GM18507 (cell line): ENCODE results near the gene TUBB2B.

Experiments used
- DNase-seq: peaks from one replicate; pipeline ENCODE4 v3.0.0; 2011; ENCODE audit warnings: low read depth; ENCODE audit not compliant: insufficient read length; ENCODE audit errors: extremely low spot score
- FAIRE-seq: peaks from 2 replicates; lab custom pipeline; 2011; peaks lifted over from hg19 to GRCh38; lab: Jason Lieb, UNC

Gene TUBB2B

DNA sequence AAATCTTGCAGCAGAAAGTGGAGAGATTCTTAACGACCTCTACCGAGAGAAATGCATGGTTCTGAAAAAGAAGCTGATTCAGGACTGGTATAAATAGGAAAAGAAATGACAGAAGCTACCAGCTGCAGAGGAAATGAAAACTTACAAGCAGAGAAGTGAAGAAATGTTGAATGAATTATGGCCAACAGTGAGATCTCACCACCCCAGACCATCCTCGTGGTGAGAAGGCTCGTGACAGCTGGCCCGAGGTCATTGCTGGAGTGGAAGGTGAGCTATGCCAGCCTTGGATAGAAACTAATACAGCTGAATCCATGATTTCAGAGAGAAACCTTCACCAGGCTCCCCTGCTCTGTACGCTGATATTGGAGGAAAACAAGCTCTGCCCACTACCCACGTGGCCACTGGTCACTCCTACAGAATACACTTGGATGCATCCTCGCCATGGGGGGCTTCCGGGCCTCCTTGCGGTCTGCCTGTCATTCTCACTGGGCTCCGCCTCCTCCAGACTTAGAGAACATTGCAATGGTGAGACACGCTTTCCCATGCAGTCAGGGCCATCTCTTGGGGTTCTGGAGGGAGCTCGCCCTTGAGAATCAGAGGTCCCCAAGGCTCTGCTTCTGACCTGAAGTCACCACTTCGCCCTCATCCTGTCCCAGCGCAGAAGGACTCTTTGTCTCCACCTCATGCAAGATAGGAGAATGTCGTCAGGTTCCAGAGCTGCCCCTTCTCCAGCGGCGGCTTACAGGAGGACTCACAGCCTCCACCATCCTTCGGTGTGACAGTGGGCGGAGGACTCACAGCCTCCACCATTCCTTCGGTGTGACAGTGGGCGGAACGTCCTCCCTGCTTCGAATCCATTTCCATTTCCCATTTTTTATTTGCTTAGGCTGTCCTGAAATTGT is 10.6 kb upstream of the TUBB2B start:
- FAIRE-seq (no peak), DNase-seq (no peak)

DNA sequence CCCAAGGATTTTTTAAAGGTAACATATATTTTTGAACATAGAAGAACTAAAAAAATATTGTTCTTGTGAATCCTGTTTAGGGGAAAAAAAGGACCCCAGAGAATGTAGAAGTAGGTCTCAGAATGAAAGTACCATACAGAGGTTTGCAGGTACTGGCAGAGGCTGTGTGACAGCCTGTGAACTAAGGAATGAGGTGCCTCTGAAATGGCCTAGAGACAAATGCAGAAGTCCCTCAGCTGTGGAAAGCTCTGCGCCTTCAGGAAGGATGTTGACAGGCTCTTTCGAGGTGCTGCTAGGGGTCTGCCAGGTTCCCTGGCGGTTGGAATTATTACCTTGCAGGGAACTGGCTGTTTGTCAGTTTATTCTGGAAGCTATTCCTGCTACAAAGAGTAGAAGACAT is 8.6 kb upstream of the TUBB2B start:
- no peak for FAIRE-seq
- no peak for DNase-seq

DNA sequence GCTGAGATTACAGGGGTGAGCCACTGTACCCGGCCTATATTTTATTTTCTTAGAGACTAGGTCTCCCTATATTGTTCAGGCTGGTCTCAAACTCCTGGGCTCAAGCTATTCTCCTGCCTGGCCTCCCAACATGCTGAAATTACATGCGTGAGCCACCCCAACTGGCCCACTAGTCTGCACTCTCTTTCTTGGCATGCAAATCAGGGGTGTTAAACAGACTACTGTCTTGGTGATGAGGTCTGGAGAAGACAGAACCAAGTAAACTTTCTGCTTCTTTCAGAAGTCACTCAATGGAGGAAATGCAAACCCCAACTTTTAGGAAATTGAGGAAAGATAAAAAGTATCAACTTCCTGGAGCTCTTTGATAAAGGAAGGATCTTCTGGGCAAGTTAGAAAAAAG is 8.0 kb upstream of the TUBB2B start:
- DNase-seq = no peak
- FAIRE-seq = no peak

DNA sequence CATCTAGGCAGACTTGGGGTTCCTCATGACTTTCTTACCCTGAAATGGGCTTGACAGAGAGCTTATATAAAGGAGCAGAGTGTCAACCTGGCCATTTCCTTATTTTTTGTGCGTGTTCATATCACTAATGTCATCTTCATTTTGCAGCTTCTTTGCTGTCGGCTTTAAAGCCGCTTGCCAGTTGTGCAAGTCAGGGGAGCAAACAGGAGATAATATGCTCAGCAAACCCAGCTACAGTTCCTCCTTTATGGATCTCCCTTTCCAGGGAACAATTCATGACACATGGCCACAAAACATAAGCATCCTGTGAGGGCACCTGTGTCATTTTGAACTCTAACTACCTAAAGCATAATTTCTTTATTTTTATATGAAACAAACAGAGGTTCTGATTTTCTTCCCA is 6.5 kb upstream of the TUBB2B start:
- no peak for DNase-seq
- no peak for FAIRE-seq

DNA sequence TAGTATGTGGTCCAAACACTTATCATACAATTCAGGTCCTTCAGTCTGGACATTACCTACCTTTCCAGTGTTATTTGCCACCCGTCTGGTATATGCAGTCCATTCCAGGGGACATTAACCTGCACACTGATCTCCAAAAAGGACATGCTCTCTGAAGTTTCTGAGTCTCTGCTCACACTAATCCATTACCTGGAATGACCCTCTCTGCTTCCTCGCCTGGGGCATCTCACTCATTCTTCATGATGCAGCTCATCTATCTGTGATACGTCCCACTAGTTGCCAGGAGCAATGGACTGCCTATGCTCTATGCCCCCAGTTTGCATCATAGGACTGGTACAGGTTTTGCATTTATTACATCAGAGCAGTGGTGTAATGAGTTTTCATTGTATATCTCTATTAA is 5.9 kb upstream of the TUBB2B start:
- no peak for FAIRE-seq
- no peak for DNase-seq

DNA sequence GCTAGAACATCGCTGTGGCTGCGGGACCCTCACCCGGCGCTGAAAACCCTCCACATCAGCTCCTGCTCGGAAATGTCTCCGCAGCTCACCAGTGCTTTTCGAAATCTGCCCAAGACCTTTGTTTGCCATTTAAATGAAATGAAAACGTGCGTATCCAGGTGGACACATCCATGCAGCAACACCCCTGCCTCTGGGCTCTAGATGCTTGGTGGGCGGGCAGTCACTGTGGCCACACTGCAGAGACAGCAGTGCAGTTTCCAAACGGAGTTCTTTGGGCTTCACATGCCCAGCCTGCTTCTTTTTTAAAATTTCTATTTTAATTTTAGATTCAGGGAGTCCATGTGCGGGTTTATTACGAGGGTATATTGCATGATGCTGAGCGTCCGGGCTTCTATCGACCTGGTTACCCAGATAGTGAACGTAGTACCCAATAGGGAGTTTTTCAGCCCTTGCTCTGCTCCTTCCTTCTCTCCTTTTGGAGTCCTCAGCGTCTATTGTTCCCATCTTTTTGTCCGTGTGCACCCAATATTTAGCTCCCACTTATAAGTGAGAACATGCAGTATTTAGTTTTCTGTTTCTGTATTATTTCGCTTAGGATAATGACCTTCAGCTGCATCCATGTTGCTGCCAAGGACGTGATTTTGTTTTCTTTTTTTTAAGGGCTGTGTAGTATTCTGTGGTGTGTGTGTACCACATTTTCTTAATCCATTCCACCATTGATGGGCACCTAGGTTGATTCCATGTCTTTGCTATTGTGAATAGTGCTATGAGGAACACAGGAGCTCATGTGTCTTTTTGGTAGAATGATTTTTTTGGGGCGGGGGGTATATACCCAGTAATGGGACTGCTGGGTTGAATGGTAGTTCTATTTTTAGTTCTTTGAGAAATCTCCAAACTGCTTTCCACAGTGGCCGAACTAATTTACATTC is 4.8 kb upstream of the TUBB2B start:
- DNase-seq = no peak
- FAIRE-seq = no peak

DNA sequence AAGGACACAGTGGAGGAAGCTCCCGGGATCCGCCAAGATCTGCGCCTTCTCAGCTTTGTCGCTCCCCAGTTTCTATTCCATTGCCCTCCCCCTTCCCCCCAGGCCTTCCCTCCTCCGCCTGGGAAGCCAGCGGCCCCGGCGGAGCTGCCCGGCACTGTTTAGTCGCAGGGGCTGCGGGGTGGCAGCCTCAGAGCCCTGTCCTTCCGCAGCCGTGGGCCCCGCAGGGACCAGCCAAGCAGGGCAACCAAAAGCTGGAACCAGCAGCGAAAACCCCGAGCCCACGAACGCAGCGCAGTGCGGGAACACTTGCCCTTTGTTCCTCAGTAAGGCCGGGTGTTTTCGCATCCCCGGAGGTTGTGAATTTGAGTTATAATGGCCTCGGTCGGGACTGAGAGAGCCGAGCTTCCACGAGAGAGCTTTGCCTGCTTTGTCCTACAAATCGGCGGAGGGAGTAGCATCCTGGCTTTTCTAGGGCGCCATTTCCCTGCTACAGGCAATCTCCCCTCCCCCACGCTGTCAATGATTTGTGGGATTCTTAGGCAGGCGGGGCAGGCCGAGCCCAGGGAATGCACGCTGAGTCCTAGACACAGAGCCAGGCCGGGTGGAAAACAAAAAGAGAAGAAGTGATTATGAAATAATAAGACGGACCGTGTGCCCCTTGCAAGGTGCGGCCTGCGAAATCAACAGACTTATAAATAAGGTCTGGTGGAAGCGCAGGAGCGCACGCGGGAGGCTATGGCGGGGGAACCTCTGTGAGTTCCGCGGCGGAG is 4.0 kb upstream of the TUBB2B start:
- no peak for FAIRE-seq
- no peak for DNase-seq

DNA sequence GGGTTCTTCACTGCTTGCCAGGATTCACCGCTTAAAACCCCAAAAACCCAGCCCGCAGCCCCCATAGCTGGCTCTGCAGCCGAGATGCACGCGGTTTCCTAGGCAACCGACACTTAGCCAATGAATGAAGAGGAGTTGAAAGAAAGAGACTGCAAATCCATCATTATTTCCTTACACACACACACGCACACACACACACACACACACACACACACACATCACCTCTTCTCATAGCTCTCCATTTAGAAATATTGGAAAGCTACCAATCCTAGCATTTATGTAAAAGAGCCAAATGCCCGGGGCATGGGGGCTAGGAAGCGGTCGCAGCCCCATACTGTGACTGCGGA is 3.4 kb upstream of the TUBB2B start:
- FAIRE-seq (no peak), DNase-seq (no peak)

DNA sequence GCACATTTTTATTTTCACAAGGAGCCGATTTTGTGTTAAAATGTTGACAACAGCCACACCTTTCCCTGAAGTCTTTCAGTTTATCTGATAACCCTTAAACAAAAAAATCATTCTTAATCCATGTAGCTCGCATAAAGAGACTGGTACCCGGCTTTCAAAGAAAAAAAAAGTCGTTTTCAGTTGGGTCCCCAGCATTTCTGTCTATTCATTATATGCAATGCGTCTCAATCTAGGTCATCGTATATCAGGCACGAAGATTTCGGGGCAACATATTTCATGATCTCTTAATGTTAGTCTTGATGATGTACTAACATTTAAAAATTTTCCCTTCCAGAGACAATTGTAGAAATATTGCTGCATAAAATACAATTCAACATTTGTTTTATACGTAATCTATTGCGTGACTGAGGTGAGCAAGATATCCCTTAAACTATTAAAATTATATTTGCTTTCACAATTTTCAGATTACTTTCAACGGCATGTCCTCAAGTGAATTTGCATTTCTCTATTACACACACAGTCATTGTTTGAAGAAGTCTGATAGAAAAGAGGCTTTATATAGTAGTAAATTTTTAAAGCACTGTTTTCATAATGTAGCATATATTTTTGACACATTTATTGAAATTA is 2.9 kb upstream of the TUBB2B start:
- FAIRE-seq (no peak), DNase-seq (no peak)

DNA sequence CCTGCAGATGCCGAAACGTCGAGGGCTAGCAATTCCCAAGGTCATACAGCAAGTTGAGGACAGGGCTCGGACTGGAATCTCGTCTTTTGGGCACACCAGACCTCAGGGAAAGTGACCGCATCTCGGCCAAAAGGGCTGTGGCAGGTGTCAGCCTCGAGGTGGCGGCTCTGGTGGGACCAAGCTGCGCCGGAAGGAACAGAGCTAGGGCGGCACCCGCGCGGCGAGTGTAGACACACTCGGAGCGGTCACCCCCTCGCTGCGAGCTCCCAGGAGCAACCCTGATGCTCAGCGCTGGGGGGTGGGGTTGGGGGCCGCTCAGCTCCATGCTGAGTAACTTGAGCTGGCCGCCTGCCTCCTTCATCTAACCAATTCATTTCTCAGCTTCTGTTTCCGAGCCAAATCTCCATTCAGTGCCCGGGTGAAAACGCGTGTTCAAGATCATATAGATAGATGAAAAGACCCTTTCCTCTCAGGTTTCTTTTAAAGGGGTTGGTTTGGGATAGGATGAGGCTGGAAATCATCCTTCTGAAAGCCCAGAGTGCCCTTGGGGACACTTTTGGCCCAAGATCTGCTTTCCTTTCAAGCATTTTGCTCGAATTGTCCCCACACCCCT is 2.2 kb upstream of the TUBB2B start:
- DNase-seq (no peak), FAIRE-seq (no peak)

DNA sequence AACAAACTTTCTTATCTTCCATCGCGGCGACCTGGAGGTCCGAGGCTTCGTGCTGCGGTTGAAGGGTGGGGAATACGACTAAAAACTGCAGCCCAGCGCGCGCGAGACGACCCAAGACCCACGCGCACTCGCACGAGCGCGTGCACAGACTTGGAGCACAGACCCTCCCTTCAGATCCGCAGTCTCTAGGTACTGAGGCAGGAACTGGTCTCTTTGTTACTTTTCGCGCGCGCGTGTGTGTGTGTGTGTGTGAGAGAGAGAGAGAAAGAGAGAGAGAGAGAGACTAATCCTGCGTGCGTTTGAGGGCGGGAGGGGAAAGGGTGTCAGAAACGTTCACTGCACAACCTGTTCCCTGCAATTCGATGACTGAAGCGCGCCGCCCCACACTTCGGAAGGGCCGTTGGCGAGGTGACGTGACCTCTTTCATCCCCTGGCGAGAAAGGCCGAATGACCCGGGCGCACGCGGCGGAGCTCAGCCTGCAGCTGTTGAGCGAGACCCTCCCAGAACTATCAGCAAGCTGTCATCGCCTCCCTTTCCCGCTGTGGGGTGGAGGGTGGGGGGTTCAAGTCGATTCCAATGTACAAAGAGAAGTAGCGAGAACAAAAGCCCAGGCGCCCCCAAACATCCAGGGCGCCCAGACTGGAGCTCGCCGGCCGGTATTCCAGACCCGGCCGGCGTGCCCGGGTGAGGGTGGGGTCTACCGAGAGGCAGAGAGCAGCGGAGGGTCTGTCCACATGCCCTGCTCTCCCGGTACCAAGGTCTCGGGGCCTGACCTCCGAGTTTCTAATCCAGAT is 1.5 kb upstream of the TUBB2B start:
- FAIRE-seq (peak; percentile 39), DNase-seq (no peak)

DNA sequence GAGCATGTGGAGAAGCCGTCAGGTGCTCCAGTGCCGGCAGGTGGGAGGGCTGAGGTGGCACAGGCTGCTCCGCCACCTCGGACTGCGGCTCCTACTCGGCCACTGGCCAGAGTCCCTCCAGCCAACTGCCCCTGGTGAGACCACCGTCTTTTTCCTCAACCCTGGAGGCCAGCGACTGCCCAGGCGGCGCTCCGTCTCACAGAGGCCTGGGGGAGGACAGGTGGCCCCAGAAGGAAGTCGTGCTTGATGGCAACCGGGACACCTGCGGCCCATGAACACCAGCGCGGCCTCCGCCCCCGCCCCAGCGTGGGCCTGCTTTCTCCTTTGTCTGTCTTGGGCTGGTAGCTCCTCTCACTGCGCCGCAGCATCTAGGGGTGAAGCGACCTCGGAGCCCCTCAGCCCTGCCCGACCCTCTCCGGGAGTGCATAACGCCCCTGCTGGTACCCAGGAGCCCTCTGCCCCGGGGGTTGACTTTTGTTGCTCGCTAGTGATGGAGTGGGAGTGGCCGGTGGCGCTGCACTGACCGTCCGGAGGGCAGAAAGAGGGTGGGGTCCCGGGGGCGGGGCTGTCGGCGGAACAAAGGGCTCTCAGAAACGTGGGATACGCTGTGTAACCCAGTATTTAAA is 706 bp upstream of the TUBB2B start:
- DNase-seq (no peak), FAIRE-seq (no peak)

DNA sequence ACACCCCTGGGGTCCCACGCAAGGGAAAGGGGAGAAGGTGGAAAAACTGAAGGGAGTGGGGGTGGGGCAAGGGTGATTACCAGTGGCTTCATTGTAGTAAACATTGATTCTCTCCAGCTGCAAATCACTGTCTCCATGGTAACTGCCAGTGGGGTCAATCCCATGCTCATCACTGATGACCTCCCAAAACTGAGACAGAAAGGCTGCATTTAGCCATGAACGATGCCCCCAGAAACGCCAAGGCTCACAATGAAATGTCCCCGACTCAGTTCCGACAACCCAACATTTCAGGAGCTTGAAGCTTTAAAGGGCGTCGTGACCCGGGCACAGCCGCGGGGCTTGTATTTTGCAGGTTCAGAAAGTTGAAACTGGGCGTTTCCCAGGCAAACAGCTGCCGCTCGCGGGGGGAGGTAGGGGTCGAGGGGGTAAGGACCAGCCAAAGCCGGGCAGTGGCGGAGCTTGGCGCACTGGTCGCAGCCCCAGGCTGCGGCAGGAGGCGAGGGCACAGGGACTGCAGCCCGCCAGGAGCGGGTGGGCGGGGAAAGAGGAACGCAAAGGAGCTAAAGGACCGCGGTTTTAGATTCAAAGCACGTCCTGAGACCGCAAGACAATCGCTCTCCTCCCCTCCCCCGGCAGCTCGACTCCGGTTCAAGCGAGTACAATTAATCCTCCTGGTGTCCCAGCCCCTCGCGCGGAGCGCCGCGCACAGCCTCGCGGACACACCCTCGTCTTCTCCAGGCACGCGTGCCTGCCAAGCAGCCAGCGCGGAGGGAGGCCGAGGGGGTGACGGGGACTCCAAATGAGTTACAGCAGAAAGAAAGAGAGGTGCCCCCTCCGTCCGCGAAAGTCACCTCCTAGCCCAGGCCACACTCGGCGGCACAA is 731 bp downstream of the TUBB2B start:
- FAIRE-seq (no peak), DNase-seq (no peak)

DNA sequence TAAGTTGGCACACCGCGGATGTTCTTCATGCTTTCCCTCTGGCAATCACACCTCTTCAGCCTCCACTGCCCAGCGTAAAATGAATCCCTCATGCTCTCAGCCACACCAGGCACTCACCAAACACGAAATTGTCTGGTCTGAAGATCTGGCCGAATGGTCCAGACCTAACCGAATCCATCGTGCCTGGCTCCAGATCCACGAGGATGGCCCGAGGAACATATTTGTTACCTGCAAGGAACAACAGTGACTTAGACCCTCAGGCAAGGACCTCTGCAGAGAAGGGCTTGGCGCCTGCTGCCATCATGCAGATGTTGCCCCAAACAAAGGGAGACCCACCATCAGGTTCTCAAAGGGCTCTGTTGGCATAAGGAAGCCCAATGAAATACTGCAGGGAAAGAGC is 1.4 kb downstream of the TUBB2B start:
- FAIRE-seq (no peak), DNase-seq (no peak)

DNA sequence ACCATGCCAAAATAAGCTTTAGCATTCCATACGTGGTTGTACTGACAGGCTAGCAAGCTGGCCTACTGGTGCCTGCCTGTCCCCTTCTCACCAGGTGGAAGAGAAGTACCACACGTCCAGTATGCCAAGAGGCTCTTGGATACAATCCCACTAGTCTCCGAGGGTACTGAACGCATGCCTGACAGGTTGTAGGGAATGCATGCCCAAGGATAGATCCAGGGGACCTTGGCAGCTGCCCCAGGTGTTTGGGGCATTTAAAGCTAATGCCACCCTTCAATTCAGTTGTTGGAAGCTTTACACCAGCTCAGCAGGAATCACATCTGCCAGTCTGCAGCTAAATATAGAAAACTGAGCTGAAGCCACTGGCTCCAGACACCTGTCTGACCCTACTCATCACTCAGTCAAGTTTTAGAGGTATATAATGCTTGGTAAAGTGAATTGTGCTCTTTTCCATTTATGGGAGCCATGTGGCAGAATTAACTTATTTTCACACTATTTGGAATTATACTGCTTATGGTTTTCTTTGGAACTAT is 4.9 kb downstream of the TUBB2B start:
- DNase-seq (no peak), FAIRE-seq (no peak)

DNA sequence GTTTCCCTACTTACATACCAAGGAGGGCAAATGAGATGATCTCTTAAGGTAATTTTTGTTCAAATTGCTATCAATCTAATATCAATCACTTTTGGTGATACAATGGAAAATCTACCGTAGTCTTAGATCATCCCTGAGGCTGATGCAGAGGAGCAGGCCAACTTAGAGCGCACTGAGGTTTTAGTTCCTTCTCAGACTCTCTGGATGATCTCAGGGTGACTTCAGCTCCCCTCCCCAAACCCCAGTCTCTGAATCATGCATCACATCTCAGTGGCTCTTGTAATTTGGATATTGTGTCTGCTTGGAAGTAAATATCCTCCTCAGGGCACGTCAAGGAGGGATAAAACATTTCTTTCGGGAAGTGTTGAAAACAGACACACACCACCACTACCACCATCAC is 5.9 kb downstream of the TUBB2B start:
- DNase-seq = no peak
- no peak for FAIRE-seq

DNA sequence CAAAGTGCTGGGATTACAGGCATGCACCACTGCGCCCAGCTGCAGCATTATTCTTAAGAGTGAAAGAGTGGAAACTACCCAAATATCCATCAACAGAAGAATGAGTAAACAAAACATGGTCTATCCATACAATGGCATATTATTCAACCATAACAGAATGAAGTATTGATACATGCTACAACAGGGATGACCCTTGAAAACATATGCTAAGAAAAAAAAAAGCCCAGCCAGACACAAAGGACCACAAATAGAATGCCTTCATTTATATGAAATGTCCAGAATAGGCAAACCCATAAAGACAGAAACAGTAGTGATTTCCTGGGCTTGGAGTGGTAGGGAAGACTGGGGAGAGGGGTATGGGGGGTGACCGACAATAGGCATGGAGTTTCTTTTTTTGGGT is 7.1 kb downstream of the TUBB2B start:
- DNase-seq (no peak), FAIRE-seq (no peak)
